ENCODE measurements around the gene THOC1. TPM values are rescaled to one million over a fixed set of nuclear protein-coding genes. Genes with fewer than 3 reads are reported as not detected.

The THOC1 gene
- total RNA-seq, 1 donor from 2014 or later = 31.1 TPM

- no peak overlapping the region for H3K4me3 ChIP-seq
- intact Hi-C loops (cut with DNase I) = no loop called here
- H3K4me1 ChIP-seq = no peaks in the 10 kb centered on the region
- TF ChIP-seq CTCF (IDR thresholded peaks at IDR 0.05) = no peak
- DNase-seq = no peak
- no peaks in the 10 kb centered on the region for H3K27me3 ChIP-seq
- no peaks in the 10 kb centered on the region for H3K36me3 ChIP-seq
- no peak overlapping the region for H3K27ac ChIP-seq
- no peak for ATAC-seq
- no peaks in the 10 kb centered on the region for H3K9me3 ChIP-seq
Observed at GRCh38 chr18:302097-302496, 34.2 kb upstream of the THOC1 start.

GRCh38 chr18:297936-298335, 30.1 kb upstream of the THOC1 start:
- DNase-seq (no peak), ATAC-seq (no peak)
- Histone ChIP-seq H3K4me1 (no peaks in the 10 kb centered on the region), H3K4me3 (no peak overlapping the region), H3K27me3 (no peaks in the 10 kb centered on the region), H3K9me3 (no peaks in the 10 kb centered on the region), H3K27ac (no peak overlapping the region), H3K36me3 (no peaks in the 10 kb centered on the region)
- TF ChIP-seq CTCF (IDR thresholded peaks at IDR 0.05) = no peak
- intact Hi-C loops (cut with DNase I) = loop anchor here (10.0 kb wide), 1 partner anchor 317 kb away; no protein-coding TSS in a partner anchor

GRCh38 chr18:295756-296490, 28.1 kb upstream of the THOC1 start:
- no peak for ATAC-seq
- H3K27me3 ChIP-seq = no peaks in the 10 kb centered on the region
- intact Hi-C loops (cut with DNase I) = loop anchor here (10.0 kb wide), 1 partner anchor 319 kb away; no protein-coding TSS in a partner anchor
- no peak for DNase-seq
- H3K4me3 ChIP-seq = no peak overlapping the region
- no peaks in the 10 kb centered on the region for H3K4me1 ChIP-seq
- H3K9me3 ChIP-seq = no peaks in the 10 kb centered on the region
- H3K36me3 ChIP-seq = no peaks in the 10 kb centered on the region
- TF ChIP-seq CTCF (IDR thresholded peaks at IDR 0.05) = no peak
- H3K27ac ChIP-seq = no peak overlapping the region

- DNase-seq = no peak
- Histone ChIP-seq H3K4me3 (no peak overlapping the region), H3K36me3 (no peaks in the 10 kb centered on the region), H3K27me3 (no peaks in the 10 kb centered on the region), H3K27ac (no peak overlapping the region), H3K4me1 (no peaks in the 10 kb centered on the region), H3K9me3 (no peaks in the 10 kb centered on the region)
- intact Hi-C loops (cut with DNase I) = loop anchor here (10.0 kb wide), 1 partner anchor 320 kb away; no protein-coding TSS in a partner anchor
- TF ChIP-seq CTCF (IDR thresholded peaks at IDR 0.05) = no peak
- ATAC-seq = no peak
Observed at GRCh38 chr18:294566-294965, 26.7 kb upstream of the THOC1 start.

- intact Hi-C loops (cut with DNase I) = loop anchor here (10.0 kb wide), 1 partner anchor 321 kb away; no protein-coding TSS in a partner anchor
- ATAC-seq = no peak
- no peak for DNase-seq
Observed at GRCh38 chr18:293536-293935, 25.7 kb upstream of the THOC1 start.

More at GRCh38 chr18:293536-293935, 25.7 kb upstream of the THOC1 start:
- Histone ChIP-seq H3K27ac (no peak overlapping the region), H3K36me3 (no peaks in the 10 kb centered on the region), H3K27me3 (no peaks in the 10 kb centered on the region), H3K4me1 (no peaks in the 10 kb centered on the region), H3K9me3 (no peaks in the 10 kb centered on the region), H3K4me3 (no peak overlapping the region)
- TF ChIP-seq CTCF (IDR thresholded peaks at IDR 0.05) = no peak
